HCT116 (cell line): ENCODE data around the gene PTPN2. TPM values are rescaled to one million over a fixed set of nuclear protein-coding genes. Genes with fewer than 3 reads are reported as not detected.

Experiments used
- ATAC-seq: fragments of 200-7000 bp; cut with Tn5 transposase; 2 replicates; pipeline ENCODE4 v1.9.1; 2020; ENCODE audit warnings: mild to moderate bottlenecking, moderate library complexity
- BruUV-seq: library from RNA; stranded (reverse); fragments of 400-500 nt; replicated peaks from 2 replicates; lab custom pipeline; 2021; lab: Mats Ljungman, UMichigan
- CTCF ChIA-PET: fragments of 300-600 bp; sonication (Branson Sonifier 250); formaldehyde crosslinking; loops from one replicate; lab custom pipeline; 2021; ENCODE audit warnings: antibody characterized with exemption; lab: Charles Lee
- POLR2A ChIA-PET: fragments of 300-600, 350-600 bp; sonication (Branson Sonifier 250); formaldehyde crosslinking; loops from one replicate; lab custom pipeline; 2021; ENCODE audit warnings: antibody characterized with exemption; lab: Charles Lee
- RAD21 ChIA-PET, 2 experiments: fragments of 300-600 bp; sonication (Branson Sonifier 250); formaldehyde crosslinking; loops; one replicate each; lab custom pipeline; 2023; ENCODE audit warnings: low total read pairs in 2 of 2; ENCODE audit not compliant: uncharacterized antibody in 2 of 2, unreplicated experiment in 2 of 2, low non-redundant PET in 1 of 2; lab: Charles Lee
- DNase-seq: peaks from one replicate; pipeline ENCODE4 v3.0.0-alpha.2; 2010; ENCODE audit warnings: low read depth, low spot score
- H2AFZ ChIP-seq: fragments of 200-600 bp; shearing (Covaris generic), sonication (generic); 2 replicates; pipeline ENCODE4 v1.6.1; 2017; ENCODE audit warnings: low read depth, mixed run types, mixed read lengths, antibody characterized with exemption, low read length; ENCODE audit not compliant: poor library complexity, severe bottlenecking
- H3K27ac ChIP-seq: 2 replicates; pipeline ENCODE4 v1.5.1; 2012; ENCODE audit warnings: low read depth, low read length
- H3K27me3 ChIP-seq: fragments of 200-600 bp; sonication (generic); 2 replicates; pipeline ENCODE4 v1.6.1; 2016; ENCODE audit warnings: mixed run types, low read length, mixed read lengths; ENCODE audit not compliant: insufficient read depth
- H3K36me3 ChIP-seq, 2 experiments: fragments of 200-500 bp in 1 of 2; fragments of 200-600 bp in 1 of 2; sonication (Bioruptor generic) in 1 of 2; sonication (generic) in 1 of 2; 2 replicates each; pipeline versions ENCODE4 v1.5.1 to v1.6.1; 2014 to 2016; ENCODE audit warnings: low read length in 2 of 2, inconsistent platforms in 1 of 2, mixed read lengths in 1 of 2, mixed run types in 1 of 2; ENCODE audit not compliant: insufficient read depth in 2 of 2, control insufficient read depth in 1 of 2
- H3K4me1 ChIP-seq, 2 experiments: fragments of 200-600 bp in 1 of 2; sonication (generic) in 1 of 2; 2 replicates each; pipeline versions ENCODE4 v1.5.1 to v1.6.1; 2012 to 2017; ENCODE audit warnings: low read length in 2 of 2, inconsistent platforms in 1 of 2, mild to moderate bottlenecking in 1 of 2, mixed read lengths in 1 of 2, mixed run types in 1 of 2, moderate library complexity in 1 of 2; ENCODE audit not compliant: insufficient read depth in 2 of 2, control insufficient read depth in 1 of 2
- H3K4me2 ChIP-seq: fragments of 200-600 bp; sonication (generic); 2 replicates; pipeline ENCODE4 v1.6.1; 2017; ENCODE audit warnings: mixed run types, low read length, mixed read lengths
- H3K4me3 ChIP-seq, 2 experiments: fragments of 200-600 bp in 1 of 2; sonication (generic) in 1 of 2; replicated peaks in 1 of 2; 2 replicates each; pipeline ENCODE4 v1.5.1; 2011 to 2016; ENCODE audit warnings: low read length in 2 of 2, control low read depth in 1 of 2, low read depth in 1 of 2, mild to moderate bottlenecking in 1 of 2, mixed read lengths in 1 of 2, mixed run types in 1 of 2
- H3K79me2 ChIP-seq: fragments of 200-600 bp; sonication (generic); 2 replicates; pipeline ENCODE4 v1.6.1; 2017; ENCODE audit warnings: mild to moderate bottlenecking, mixed run types, low read length, moderate library complexity, mixed read lengths; ENCODE audit not compliant: insufficient read depth
- H3K9ac ChIP-seq: fragments of 200-600 bp; sonication (generic); 2 replicates; pipeline ENCODE4 v1.6.1; 2016; ENCODE audit warnings: low read length, mixed read lengths
- H3K9me2 ChIP-seq: fragments of 200-600 bp; sonication (generic), shearing (Covaris generic); 2 replicates; pipeline ENCODE4 v1.6.1; 2017; ENCODE audit warnings: mixed run types, mild to moderate bottlenecking, moderate library complexity; ENCODE audit not compliant: insufficient read depth
- H3K9me3 ChIP-seq, 2 experiments: fragments of 200-500 bp in 1 of 2; fragments of 200-600 bp in 1 of 2; sonication (Bioruptor generic) in 1 of 2; sonication (generic) in 1 of 2; 2 replicates each; pipeline ENCODE4 v1.6.1; 2014 to 2017; ENCODE audit warnings: low read length in 2 of 2, mixed read lengths in 2 of 2, inconsistent platforms in 1 of 2, low read depth in 1 of 2, mild to moderate bottlenecking in 1 of 2, mixed run types in 1 of 2, moderate library complexity in 1 of 2; ENCODE audit not compliant: control insufficient read depth in 1 of 2, insufficient read depth in 1 of 2
- H4K20me1 ChIP-seq: fragments of 200-600 bp; sonication (generic), shearing (Covaris generic); 2 replicates; pipeline ENCODE4 v1.6.1; 2017; ENCODE audit warnings: mixed run types, mild to moderate bottlenecking, moderate library complexity; ENCODE audit not compliant: insufficient read depth
- ATF3 ChIP-seq: IDR thresholded peaks from 2 replicates; pipeline ENCODE4 v1.6.1; 2012
- CEBPB ChIP-seq: IDR thresholded peaks from 2 replicates; pipeline ENCODE4 v1.6.1; 2012; ENCODE audit warnings: low read depth
- CTCF ChIP-seq, 3 experiments: fragments of 200-600 bp in 1 of 3; sonication (generic) in 1 of 3; IDR thresholded peaks in 2 of 3; conservative IDR thresholded peaks in 1 of 3; 2 replicates each; pipeline ENCODE4 v1.5.1; 2012 to 2017; ENCODE audit warnings: low read depth in 2 of 3, low read length in 2 of 3, antibody characterized with exemption in 1 of 3, borderline replicate concordance in 1 of 3, control low read depth in 1 of 3, mild to moderate bottlenecking in 1 of 3, mixed read lengths in 1 of 3, mixed run types in 1 of 3, moderate library complexity in 1 of 3; ENCODE audit not compliant: insufficient read depth in 1 of 3
- EGR1 ChIP-seq: IDR thresholded peaks from 2 replicates; pipeline ENCODE4 v1.6.1; 2012; ENCODE audit warnings: low read depth
- EZH2 ChIP-seq: fragments of 200-600 bp; sonication (generic); IDR thresholded peaks from 2 replicates; pipeline ENCODE4 v1.6.1; 2017; ENCODE audit warnings: antibody characterized with exemption, mixed run types
- EZH2phosphoT487 ChIP-seq: fragments of 200-600 bp; IDR thresholded peaks from 2 replicates; pipeline ENCODE4 v1.6.1; 2018; ENCODE audit warnings: antibody characterized with exemption, borderline replicate concordance
- FOSL1 ChIP-seq: IDR thresholded peaks from 2 replicates; pipeline ENCODE4 v1.6.1; 2012; ENCODE audit warnings: low read depth
- JUND ChIP-seq: IDR thresholded peaks from 2 replicates; pipeline ENCODE4 v1.6.1; 2012
- POLR2AphosphoS5 ChIP-seq: IDR thresholded peaks from 2 replicates; pipeline ENCODE4 v1.6.1; 2011; ENCODE audit warnings: mild to moderate bottlenecking, low read depth, low read length, moderate library complexity
- SP1 ChIP-seq: IDR thresholded peaks from 2 replicates; pipeline ENCODE4 v1.6.1; 2012; ENCODE audit warnings: low read depth
- SRF ChIP-seq: IDR thresholded peaks from 2 replicates; pipeline ENCODE4 v1.6.1; 2012; ENCODE audit warnings: low read depth
- YY1 ChIP-seq: IDR thresholded peaks from 2 replicates; pipeline ENCODE4 v1.6.1; 2011; ENCODE audit warnings: low read length, low read depth, moderate library complexity, mild to moderate bottlenecking; ENCODE audit not compliant: insufficient replicate concordance; ENCODE audit errors: extremely low read depth
- ZFX ChIP-seq: fragments of 450-650 bp; IDR thresholded peaks from 2 replicates; pipeline ENCODE4 v1.6.1; 2017
- ZNF274 ChIP-seq: fragments of 200-500 bp; sonication (Bioruptor generic); IDR thresholded peaks from 2 replicates; pipeline ENCODE4 v1.6.1; 2014; ENCODE audit warnings: mild to moderate bottlenecking, low read depth, low read length, inconsistent platforms
- intact Hi-C: fragments of 100-400 bp; cut with micrococcal nuclease; formaldehyde crosslinking; loops from 2 replicates; pipeline ENCODE4 v1.10.0; 2022
- total RNA-seq: library from RNA; stranded (reverse); gene quantifications from one replicate; pipeline ENCODE4 v1.2.1, GENCODE V29; 2021; ENCODE audit not compliant: unreplicated experiment
- TF ChIP-seq, protein P1 (sequence below): IDR thresholded peaks from 2 replicates; pipeline ENCODE4 v1.6.1; 2012
- TF ChIP-seq, protein P2 (sequence below): IDR thresholded peaks from 2 replicates; pipeline ENCODE4 v1.6.1; 2011; ENCODE audit warnings: mild to moderate bottlenecking, low read length, moderate library complexity; ENCODE audit not compliant: insufficient replicate concordance; ENCODE audit errors: extremely low read depth

The PTPN2 gene
- total RNA-seq, 1 experiment from 2014 or later = 50.3 TPM

GRCh38 chr18:12868576-12868975 is 15.5 kb downstream of the PTPN2 start:
- BruUV-seq = no TSS peak

More at GRCh38 chr18:12868576-12868975, 15.5 kb downstream of the PTPN2 start:
- Histone ChIP-seq H3K4me3 (no peak overlapping the region), H4K20me1 (peaks cover 6% of the 10 kb centered on the region; the same call in 1 of the 2 replicates), H3K4me1 (peaks cover 0 to under 1% of the 10 kb centered on the region in 2 experiments; a peak in 2 of 4 replicates), H3K9me2 (no peaks in the 10 kb centered on the region), H3K36me3 (no peaks in the 10 kb centered on the region), H3K4me2 (no peak overlapping the region), H2AFZ (no peak overlapping the region), H3K79me2 (peaks cover 78% of the 10 kb centered on the region), H3K9ac (no peak overlapping the region), H3K27me3 (no peaks in the 10 kb centered on the region), H3K9me3 (no peaks in the 10 kb centered on the region), H3K27ac (no peak overlapping the region)
- no peak for ATAC-seq
- TF ChIP-seq CEBPB (no peak), EZH2phosphoT487 (no peak), SP1 (no peak), JUND (no peak), CTCF (IDR thresholded peaks at IDR 0.05 in 2 of 3, conservative IDR thresholded peaks at IDR 0.05 in 1 of 3; ENCODE audit: borderline replicate concordance in 1 of 3, insufficient read depth in 1 of 3, low read depth in 2 of 3, low read length in 2 of 3) (no peak), EGR1 (no peak), ZFX (no peak), FOSL1 (no peak), POLR2AphosphoS5 (no peak), EZH2 (no peak), ZNF274 (no peak), SRF (no peak), YY1 (no peak), ATF3 (no peak)
- TF ChIP-seq, protein P1, sequence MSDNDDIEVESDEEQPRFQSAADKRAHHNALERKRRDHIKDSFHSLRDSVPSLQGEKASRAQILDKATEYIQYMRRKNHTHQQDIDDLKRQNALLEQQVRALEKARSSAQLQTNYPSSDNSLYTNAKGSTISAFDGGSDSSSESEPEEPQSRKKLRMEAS = no peak
- TF ChIP-seq, protein P2, sequence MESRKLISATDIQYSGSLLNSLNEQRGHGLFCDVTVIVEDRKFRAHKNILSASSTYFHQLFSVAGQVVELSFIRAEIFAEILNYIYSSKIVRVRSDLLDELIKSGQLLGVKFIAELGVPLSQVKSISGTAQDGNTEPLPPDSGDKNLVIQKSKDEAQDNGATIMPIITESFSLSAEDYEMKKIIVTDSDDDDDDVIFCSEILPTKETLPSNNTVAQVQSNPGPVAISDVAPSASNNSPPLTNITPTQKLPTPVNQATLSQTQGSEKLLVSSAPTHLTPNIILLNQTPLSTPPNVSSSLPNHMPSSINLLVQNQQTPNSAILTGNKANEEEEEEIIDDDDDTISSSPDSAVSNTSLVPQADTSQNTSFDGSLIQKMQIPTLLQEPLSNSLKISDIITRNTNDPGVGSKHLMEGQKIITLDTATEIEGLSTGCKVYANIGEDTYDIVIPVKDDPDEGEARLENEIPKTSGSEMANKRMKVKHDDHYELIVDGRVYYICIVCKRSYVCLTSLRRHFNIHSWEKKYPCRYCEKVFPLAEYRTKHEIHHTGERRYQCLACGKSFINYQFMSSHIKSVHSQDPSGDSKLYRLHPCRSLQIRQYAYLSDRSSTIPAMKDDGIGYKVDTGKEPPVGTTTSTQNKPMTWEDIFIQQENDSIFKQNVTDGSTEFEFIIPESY = no peak
- ChIA-PET CTCF (no interaction called here), POLR2A (interaction anchor here (1.0 kb wide), 1 partner anchor 15 kb away, joined by 4 read pairs; the partner anchor contains the start of gene PTPN2), RAD21 (no interaction called here)
- no peak for DNase-seq
- intact Hi-C loops = no loop called here
